ENCODE results near the gene LRIT2.

Gene LRIT2

GRCh38 chr10:84262190-84262956, 37.0 kb upstream of the LRIT2 start:
- H3K9me3 ChIP-seq (ENCODE audit: low read depth, low read length): no peaks in the 10 kb centered on the region
- no peak for DNase-seq (ENCODE audit: low read depth, low spot score)
- no peak overlapping the region for H3K9ac ChIP-seq (ENCODE audit: insufficient read length)
- H3K36me3 ChIP-seq (ENCODE audit: insufficient read depth, low read length): no peaks in the 10 kb centered on the region
- TF ChIP-seq POLR2AphosphoS5 (IDR thresholded peaks at IDR 0.05; ENCODE audit: borderline replicate concordance, low read depth, low read length): no peak
- TF ChIP-seq FOXP2 (optimal IDR thresholded peaks at IDR 0.05; ENCODE audit: control extremely low read depth, extremely low read length, insufficient read depth): no peak
- TF ChIP-seq EZH2 (IDR thresholded peaks at IDR 0.05): no peak
- H3K27ac ChIP-seq: no peak overlapping the region
- H3K4me3 ChIP-seq: no peak overlapping the region

DNA sequence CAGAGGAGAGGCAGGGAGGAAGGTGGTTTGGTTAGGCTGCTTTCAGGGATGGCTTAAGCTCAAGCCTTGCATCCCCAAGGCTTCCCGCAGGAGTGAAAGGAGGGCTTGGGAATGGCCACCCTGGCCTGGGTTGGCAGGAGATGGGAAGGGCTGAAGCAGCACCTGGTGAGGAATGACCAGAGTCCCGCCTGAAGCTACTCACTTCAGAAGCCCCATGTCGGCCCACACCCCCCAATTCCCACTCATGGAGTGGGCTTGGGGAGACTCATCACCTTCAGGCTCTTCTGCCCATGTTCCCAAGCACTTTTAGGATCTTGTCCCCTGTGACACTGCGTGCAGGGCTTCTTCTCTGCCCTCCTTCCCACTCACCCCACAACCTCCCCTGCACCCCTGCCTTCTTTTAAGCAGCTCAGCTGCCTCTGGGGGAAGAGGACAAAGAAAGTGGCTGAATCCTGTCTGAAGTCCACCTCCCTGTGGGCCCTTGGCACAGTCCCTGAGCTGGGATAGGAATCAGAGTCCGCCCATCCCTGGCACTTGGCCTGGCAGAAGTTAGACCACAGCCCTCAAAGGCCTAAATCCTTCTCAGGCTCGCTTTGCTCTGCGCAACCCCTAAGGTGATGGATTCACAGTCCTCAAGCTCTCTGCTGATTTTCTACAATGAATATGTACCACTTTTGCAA, 36.0 kb upstream of the LRIT2 start:
- H3K27ac ChIP-seq: no peak overlapping the region
- no peak overlapping the region for H3K9ac ChIP-seq (ENCODE audit: insufficient read length)
- H3K4me3 ChIP-seq: no peak overlapping the region
- no peaks in the 10 kb centered on the region for H3K36me3 ChIP-seq (ENCODE audit: insufficient read depth, low read length)
- TF ChIP-seq POLR2AphosphoS5 (IDR thresholded peaks at IDR 0.05; ENCODE audit: borderline replicate concordance, low read depth, low read length) (no peak), EZH2 (IDR thresholded peaks at IDR 0.05) (no peak), FOXP2 (optimal IDR thresholded peaks at IDR 0.05; ENCODE audit: control extremely low read depth, extremely low read length, insufficient read depth) (no peak)
- DNase-seq (ENCODE audit: low read depth, low spot score): no peak
- H3K9me3 ChIP-seq (ENCODE audit: low read depth, low read length): no peaks in the 10 kb centered on the region

- TF ChIP-seq POLR2AphosphoS5 (IDR thresholded peaks at IDR 0.05; ENCODE audit: borderline replicate concordance, low read depth, low read length) (no peak), FOXP2 (optimal IDR thresholded peaks at IDR 0.05; ENCODE audit: control extremely low read depth, extremely low read length, insufficient read depth) (no peak)
- Histone ChIP-seq H3K27ac (no peak overlapping the region), H3K4me3 (no peak overlapping the region), H3K9me3 (ENCODE audit: low read depth, low read length) (no peaks in the 10 kb centered on the region), H3K9ac (ENCODE audit: insufficient read length) (no peak overlapping the region), H3K36me3 (ENCODE audit: insufficient read depth, low read length) (no peaks in the 10 kb centered on the region)
- no peak for DNase-seq (ENCODE audit: low read depth, low spot score)
These were observed 32.8 kb upstream of the LRIT2 start for GRCh38 chr10:84258034-84258695.

GRCh38 chr10:84257343-84258020, 32.1 kb upstream of the LRIT2 start:
- no peaks in the 10 kb centered on the region for H3K9me3 ChIP-seq (ENCODE audit: low read depth, low read length)
- no peaks in the 10 kb centered on the region for H3K36me3 ChIP-seq (ENCODE audit: insufficient read depth, low read length)
- no peak overlapping the region for H3K9ac ChIP-seq (ENCODE audit: insufficient read length)
- DNase-seq (ENCODE audit: low read depth, low spot score): no peak
- no peak overlapping the region for H3K27ac ChIP-seq
- TF ChIP-seq EZH2 (IDR thresholded peaks at IDR 0.05) (no peak), FOXP2 (optimal IDR thresholded peaks at IDR 0.05; ENCODE audit: control extremely low read depth, extremely low read length, insufficient read depth) (no peak), POLR2AphosphoS5 (IDR thresholded peaks at IDR 0.05; ENCODE audit: borderline replicate concordance, low read depth, low read length) (no peak)
- H3K4me3 ChIP-seq: no peak overlapping the region

- Histone ChIP-seq H3K4me3 (no peak overlapping the region), H3K36me3 (ENCODE audit: insufficient read depth, low read length) (no peaks in the 10 kb centered on the region), H3K27ac (no peak overlapping the region), H3K9ac (ENCODE audit: insufficient read length) (no peak overlapping the region), H3K9me3 (ENCODE audit: low read depth, low read length) (no peaks in the 10 kb centered on the region)
- no peak for TF ChIP-seq POLR2AphosphoS5 (IDR thresholded peaks at IDR 0.05; ENCODE audit: borderline replicate concordance, low read depth, low read length)
- TF ChIP-seq FOXP2 (optimal IDR thresholded peaks at IDR 0.05; ENCODE audit: control extremely low read depth, extremely low read length, insufficient read depth): no peak
- TF ChIP-seq EZH2 (IDR thresholded peaks at IDR 0.05): no peak
- DNase-seq (ENCODE audit: low read depth, low spot score): no peak
These were observed 31.4 kb upstream of the LRIT2 start for GRCh38 chr10:84256510-84257342.

GRCh38 chr10:84254552-84255478, 29.5 kb upstream of the LRIT2 start:
- DNase-seq (ENCODE audit: low read depth, low spot score): no peak

GRCh38 chr10:84248794-84249193, 23.4 kb upstream of the LRIT2 start:
- Histone ChIP-seq H3K4me3 (no peak overlapping the region), H3K27ac (no peak overlapping the region), H3K36me3 (ENCODE audit: insufficient read depth, low read length) (no peaks in the 10 kb centered on the region), H3K9me3 (ENCODE audit: low read depth, low read length) (no peaks in the 10 kb centered on the region), H3K9ac (ENCODE audit: insufficient read length) (no peak overlapping the region)
- TF ChIP-seq POLR2AphosphoS5 (IDR thresholded peaks at IDR 0.05; ENCODE audit: borderline replicate concordance, low read depth, low read length) (no peak), EZH2 (IDR thresholded peaks at IDR 0.05) (no peak), FOXP2 (optimal IDR thresholded peaks at IDR 0.05; ENCODE audit: control extremely low read depth, extremely low read length, insufficient read depth) (no peak)
- DNase-seq (ENCODE audit: low read depth, low spot score): no peak

More at GRCh38 chr10:84254552-84255478, 29.5 kb upstream of the LRIT2 start:
- Histone ChIP-seq H3K36me3 (ENCODE audit: insufficient read depth, low read length) (no peaks in the 10 kb centered on the region), H3K9me3 (ENCODE audit: low read depth, low read length) (no peaks in the 10 kb centered on the region), H3K27ac (no peak overlapping the region), H3K9ac (ENCODE audit: insufficient read length) (no peak overlapping the region), H3K4me3 (no peak overlapping the region)
- TF ChIP-seq FOXP2 (optimal IDR thresholded peaks at IDR 0.05; ENCODE audit: control extremely low read depth, extremely low read length, insufficient read depth) (no peak), EZH2 (IDR thresholded peaks at IDR 0.05) (no peak), POLR2AphosphoS5 (IDR thresholded peaks at IDR 0.05; ENCODE audit: borderline replicate concordance, low read depth, low read length) (no peak)

All from SK-N-MC (cell line).